CD14-positive monocyte (primary cell): ENCODE measurements around the gene CAND1. TPM values are rescaled to one million over a fixed set of nuclear protein-coding genes. Genes with fewer than 3 reads are reported as not detected.

ENCODE experiments used
- DNase-seq, 3 donors: peaks; one replicate each; pipeline ENCODE4 v3.0.0-alpha.2; 2011 to 2022
- H2AFZ ChIP-seq: 2 replicates; pipeline ENCODE4 v1.6.0; 2012; ENCODE audit warnings: mild to moderate bottlenecking, low read depth, low read length, inconsistent platforms; ENCODE audit not compliant: insufficient read depth, poor library complexity, severe bottlenecking
- H3K27ac ChIP-seq, 2 donors: 1 replicate in 1 of 2; 2 replicates in 1 of 2; pipeline ENCODE4 v1.5.1; 2012 to 2013; ENCODE audit warnings: low read length in 2 of 2, control low read depth in 1 of 2, inconsistent platforms in 1 of 2, low read depth in 1 of 2, mild to moderate bottlenecking in 1 of 2
- H3K27me3 ChIP-seq, 2 donors: one replicate each; pipeline versions ENCODE4 v1.6.0 to v1.6.1; 2011 to 2013; ENCODE audit warnings: low read length in 2 of 2; ENCODE audit not compliant: control insufficient read depth in 2 of 2, insufficient read depth in 2 of 2
- H3K36me3 ChIP-seq, 2 donors: replicated peaks in 1 of 2; 1 replicate in 1 of 2; 2 replicates in 1 of 2; pipeline versions ENCODE4 v1.5.1 to v1.6.1; 2012 to 2013; ENCODE audit warnings: low read length in 2 of 2, control low read depth in 1 of 2, inconsistent platforms in 1 of 2, mild to moderate bottlenecking in 1 of 2; ENCODE audit not compliant: insufficient read depth in 2 of 2, control insufficient read depth in 1 of 2
- H3K4me1 ChIP-seq, 2 donors: 1 replicate in 1 of 2; 2 replicates in 1 of 2; pipeline versions ENCODE4 v1.5.1 to v1.6.1; 2012 to 2013; ENCODE audit warnings: low read length in 2 of 2, control low read depth in 1 of 2, inconsistent platforms in 1 of 2, mild to moderate bottlenecking in 1 of 2, moderate library complexity in 1 of 2; ENCODE audit not compliant: insufficient read depth in 2 of 2, control insufficient read depth in 1 of 2
- H3K4me2 ChIP-seq: replicated peaks from 2 replicates; pipeline ENCODE3; 2012; ENCODE audit warnings: low read length, moderate library complexity, mild to moderate bottlenecking; ENCODE audit not compliant: poor library complexity, severe bottlenecking; ENCODE audit errors: extremely low read depth
- H3K4me3 ChIP-seq, 3 experiments: fragments of 200-600 bp in 1 of 3; sonication (generic) in 1 of 3; replicated peaks in 1 of 3; 1 replicate in 2 of 3; 2 replicates in 1 of 3; pipeline ENCODE4 v1.5.1; 2011 to 2013; ENCODE audit warnings: low read length in 3 of 3, mild to moderate bottlenecking in 3 of 3, control low read depth in 2 of 3, low read depth in 2 of 3, inconsistent platforms in 1 of 3, moderate library complexity in 1 of 3
- H3K79me2 ChIP-seq: 2 replicates; pipeline ENCODE4 v1.6.0; 2012; ENCODE audit warnings: mild to moderate bottlenecking, control low read depth, inconsistent platforms, low read length, moderate library complexity; ENCODE audit not compliant: insufficient read depth
- H3K9ac ChIP-seq: 2 replicates; pipeline ENCODE4 v1.6.0; 2017; ENCODE audit warnings: low read length, mild to moderate bottlenecking; ENCODE audit not compliant: insufficient read depth, poor library complexity, severe bottlenecking
- H3K9me3 ChIP-seq, 2 donors: replicated peaks in 1 of 2; 1 replicate in 1 of 2; 2 replicates in 1 of 2; pipeline versions ENCODE4 v1.5.1 to v1.6.1; 2012 to 2013; ENCODE audit warnings: low read length in 2 of 2, control low read depth in 1 of 2; ENCODE audit not compliant: control insufficient read depth in 1 of 2, insufficient read depth in 1 of 2
- H4K20me1 ChIP-seq: 2 replicates; pipeline ENCODE4 v1.6.0; 2012; ENCODE audit warnings: mild to moderate bottlenecking, low read length, control low read depth, moderate library complexity; ENCODE audit not compliant: insufficient read depth
- H3K27ac Mint-ChIP-seq, 7 donors: one replicate each; pipeline ENCODE4 v1.8.0; 2020; ENCODE audit warnings: mild to moderate bottlenecking in 7 of 7, mixed read lengths in 7 of 7, moderate library complexity in 6 of 7, inconsistent platforms in 2 of 7
- H3K27me3 Mint-ChIP-seq, 3 donors: one replicate each; pipeline ENCODE4 v1.8.0; 2021 to 2022; ENCODE audit warnings: low read depth in 3 of 3, mild to moderate bottlenecking in 3 of 3, mixed read lengths in 3 of 3, moderate library complexity in 3 of 3, inconsistent platforms in 1 of 3
- H3K36me3 Mint-ChIP-seq, 2 donors: one replicate each; pipeline ENCODE4 v1.8.0; 2020; ENCODE audit warnings: mixed read lengths in 2 of 2, inconsistent platforms in 1 of 2, mild to moderate bottlenecking in 1 of 2
- H3K4me1 Mint-ChIP-seq: one replicate; pipeline ENCODE4 v1.8.0; 2020; ENCODE audit warnings: mild to moderate bottlenecking, mixed read lengths
- H3K4me3 Mint-ChIP-seq, 2 donors: one replicate each; pipeline ENCODE4 v1.8.0; 2020; ENCODE audit warnings: mild to moderate bottlenecking in 2 of 2, mixed read lengths in 2 of 2, moderate library complexity in 1 of 2
- H3K9me3 Mint-ChIP-seq, 7 donors: one replicate each; pipeline ENCODE4 v1.8.0; 2020 to 2022; ENCODE audit warnings: mixed read lengths in 7 of 7, mild to moderate bottlenecking in 6 of 7, moderate library complexity in 6 of 7, inconsistent platforms in 2 of 7
- CTCF ChIP-seq: fragments of 200-600 bp; IDR thresholded peaks from one replicate; pipeline ENCODE4 v1.8.0; 2022; ENCODE audit warnings: antibody characterized with exemption, mild to moderate bottlenecking
- WGBS: methylation state at CpG from one replicate; pipeline ENCODE4 v1.1.5; 2013; ENCODE audit warnings: missing lambda C conversion rate; ENCODE audit not compliant: insufficient coverage; 5-methylcytosine and 5-hydroxymethylcytosine counted together
- intact Hi-C, 2 donors: fragments of 100-400 bp; cut with micrococcal nuclease; formaldehyde crosslinking; loops; one replicate each; pipeline versions ENCODE4 v1.15.0 to v1.15.1; 2023
- polyA plus RNA-seq, 3 donors: library from polyadenylated mRNA; depleted of rRNA in 1 of 3; unstranded in 2 of 3; stranded (reverse) in 1 of 3; fragments of 300-500 nt in 2 of 3; fragments of >200 nt in 1 of 3; fragmentation: Illumina TruSeq in 2 of 3; gene quantifications; 1 replicate in 2 of 3; 2 replicates in 1 of 3; pipeline ENCODE4 v1.2.3, GENCODE V29; 2012 to 2021

The CAND1 gene
- polyA plus RNA-seq, 3 donors: 12.3 to 29.4 (median 20.9) TPM

GRCh38 chr12:67241482-67241881 lies 27.7 kb upstream of the CAND1 start:
- no peak overlapping the region for H3K4me2 ChIP-seq
- no peaks in the 10 kb centered on the region for H3K36me3 ChIP-seq
- no peak overlapping the region for H2AFZ ChIP-seq
- H3K27me3 ChIP-seq: no peaks in the 10 kb centered on the region
- Mint-ChIP-seq H3K27me3 (peaks cover 0 to 2% (median 0%) of the 10 kb centered on the region in 3 donors), H3K4me3 (no peak overlapping the region), H3K9me3 (peaks cover 0 to 2% (median 0%) of the 10 kb centered on the region in 7 donors), H3K4me1 (no peaks in the 10 kb centered on the region), H3K27ac (no peak overlapping the region), H3K36me3 (no peaks in the 10 kb centered on the region)
- intact Hi-C loops: no loop called here
- H3K27ac ChIP-seq: no peak overlapping the region
- H3K9ac ChIP-seq: no peak overlapping the region
- no peaks in the 10 kb centered on the region for H4K20me1 ChIP-seq
- H3K79me2 ChIP-seq: no peaks in the 10 kb centered on the region
- no peaks in the 10 kb centered on the region for H3K4me1 ChIP-seq
- no peak for TF ChIP-seq CTCF
- no peak overlapping the region for H3K4me3 ChIP-seq
- WGBS: no CpG with 5 or more reads among the region's 3 CpGs
- no peaks in the 10 kb centered on the region for H3K9me3 ChIP-seq
- DNase-seq: no peak

DNA sequence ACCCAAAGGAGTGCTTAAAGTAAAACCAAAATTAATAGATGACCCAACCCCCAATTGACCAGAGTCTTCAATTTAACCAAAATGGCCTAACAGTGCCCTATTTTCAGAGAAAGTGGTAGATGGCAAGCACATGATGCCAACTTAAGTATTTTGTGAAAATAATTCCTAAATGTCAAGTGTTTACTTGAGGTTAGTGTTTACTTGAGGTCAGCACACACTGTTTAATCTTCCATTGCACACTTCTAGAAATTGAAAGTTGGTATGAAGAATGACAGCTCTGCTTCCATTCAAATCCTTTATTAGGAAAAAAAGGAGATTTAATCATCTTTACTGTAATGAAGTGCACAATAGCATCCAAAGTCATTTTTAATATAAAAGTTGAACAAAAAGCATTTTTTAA lies 25.9 kb upstream of the CAND1 start:
- Mint-ChIP-seq H3K4me1 (no peaks in the 10 kb centered on the region), H3K27ac (no peak overlapping the region)
- no peaks in the 10 kb centered on the region for H4K20me1 ChIP-seq

More for the DNA sequence above, 25.9 kb upstream of the CAND1 start:
- Histone ChIP-seq H3K36me3 (no peaks in the 10 kb centered on the region), H3K4me1 (no peaks in the 10 kb centered on the region), H3K27me3 (no peaks in the 10 kb centered on the region), H2AFZ (no peak overlapping the region), H3K79me2 (no peaks in the 10 kb centered on the region), H3K4me2 (no peak overlapping the region), H3K27ac (no peak overlapping the region), H3K9me3 (no peaks in the 10 kb centered on the region), H3K9ac (no peak overlapping the region), H3K4me3 (no peak overlapping the region)
- H3K9me3 Mint-ChIP-seq: peaks cover 0 to 2% (median 0%) of the 10 kb centered on the region in 7 donors
- no peak for DNase-seq
- H3K36me3 Mint-ChIP-seq: no peaks in the 10 kb centered on the region
- no peak for TF ChIP-seq CTCF
- H3K27me3 Mint-ChIP-seq: peaks cover 0 to 2% (median 0%) of the 10 kb centered on the region in 3 donors
- intact Hi-C loops: no loop called here
- no peak overlapping the region for H3K4me3 Mint-ChIP-seq
